ENCODE data around the gene NLRC5. TPM values are rescaled to one million over a fixed set of nuclear protein-coding genes. Genes with fewer than 3 reads are reported as not detected.

NLRC5 gene
- total and polyA plus RNA-seq, 2 donors (not counting 3 experiments of a cell fraction or from before 2014, with no cell fraction given), result 7.4 to 26.3 TPM

- H3K36me3 ChIP-seq (ENCODE audit: control insufficient read depth in 2 of 2, extremely low read depth in 1 of 2, insufficient read depth in 2 of 2, low read length in 2 of 2), result no peaks in the 10 kb centered on the region
- no peak overlapping the region for H3K9ac ChIP-seq (replicated peaks; ENCODE audit: extremely low read depth, insufficient read depth, low read length)
- H3K4me2 ChIP-seq (ENCODE audit: insufficient read depth, low read length), result no peak overlapping the region
- DNase-seq (ENCODE audit: low read depth, low spot score), result no peak
- no peak for TF ChIP-seq JUN (IDR thresholded peaks at IDR 0.05; ENCODE audit: borderline replicate concordance, insufficient read depth, insufficient read length, low read depth)
- no peak for TF ChIP-seq MAX (IDR thresholded peaks at IDR 0.05; ENCODE audit: insufficient read depth, insufficient read length)
- no peak for TF ChIP-seq POLR2AphosphoS5 (IDR thresholded peaks at IDR 0.05; ENCODE audit: insufficient read depth, low read depth, low read length)
- TF ChIP-seq GATA2 (IDR thresholded peaks at IDR 0.05; ENCODE audit: insufficient read depth, insufficient read length, low read depth, low read length), result no peak
- no peak for TF ChIP-seq EZH2 (IDR thresholded peaks at IDR 0.05; ENCODE audit: borderline replicate concordance, low read depth, low read length, severe bottlenecking)
- no peak for TF ChIP-seq CTCF (IDR thresholded peaks at IDR 0.05; ENCODE audit: extremely low read depth in 1 of 2, insufficient read depth in 1 of 2, low read depth in 1 of 2, low read length in 2 of 2)
- TF ChIP-seq MYC (IDR thresholded peaks at IDR 0.05; ENCODE audit: low read depth, low read length), result no peak
- no peaks in the 10 kb centered on the region for H4K20me1 ChIP-seq (replicated peaks; ENCODE audit: control insufficient read depth, extremely low read depth, insufficient read depth, low read length)
- H3K27me3 ChIP-seq (ENCODE audit: control insufficient read depth in 2 of 2, insufficient read depth in 2 of 2, low read length in 2 of 2), result no peaks in the 10 kb centered on the region
- peaks cover 2% of the 10 kb centered on the region for H3K4me1 ChIP-seq (ENCODE audit: control insufficient read depth, extremely low read depth, insufficient read depth, low read length)
- no peak overlapping the region for H2AFZ ChIP-seq (ENCODE audit: low read depth, low read length)
- dilution Hi-C loops (cut with MboI; ENCODE audit: extremely low pct_ligation_motif_present, low sequenced_read_pairs), result no loop called here
- H3K79me2 ChIP-seq (ENCODE audit: control insufficient read depth, insufficient read depth, low read length), result no peaks in the 10 kb centered on the region
- H3K4me3 ChIP-seq (replicated peaks in 1 of 3; ENCODE audit: insufficient read depth in 1 of 3, low read depth in 1 of 3, low read length in 3 of 3), result no peak overlapping the region
- H3K9me3 ChIP-seq (replicated peaks; ENCODE audit: control insufficient read depth, insufficient read depth, low read length), result no peaks in the 10 kb centered on the region
- no peak overlapping the region for H3K27ac ChIP-seq (ENCODE audit: insufficient read depth, low read depth, low read length)
- FAIRE-seq, result no peak
- ChIA-PET CTCF (interaction anchor here (0.7 to 2.1 kb wide), 4 partner anchors 16 to 109 kb away, joined by 3 to 8 read pairs (median 3); partner anchors contain the start of gene CPNE2), POLR2A (no interaction called here)
- no TSS peak for BruUV-seq (replicated peaks)
- no peaks in the 10 kb centered on the region for H3K9me1 ChIP-seq (replicated peaks; ENCODE audit: control insufficient read depth, extremely low read depth, insufficient read depth, low read length)
- intact Hi-C loops (cut with micrococcal nuclease), result no loop called here
Observed at GRCh38 chr16:56983211-56983751, 6.1 kb upstream of the NLRC5 start.

All from endothelial cell of umbilical vein (primary cell).